Suprapubic skin (tissue), 4 donors: ENCODE data around the gene GSTP1. TPM values are rescaled to one million over a fixed set of nuclear protein-coding genes. Genes with fewer than 3 reads are reported as not detected.

Experiments used
- DNase-seq, 2 donors: peaks; one replicate each; pipeline ENCODE4 v3.0.0-alpha.2; 2019; ENCODE audit warnings: low spot score in 2 of 2
- H3K27ac ChIP-seq: fragments of 200-600 bp; sonication (generic); one replicate; pipeline ENCODE4 v1.5.1; 2019
- H3K27me3 ChIP-seq: fragments of 200-600 bp; sonication (generic); one replicate; pipeline ENCODE4 v1.5.1; 2019
- H3K36me3 ChIP-seq: fragments of 200-600 bp; sonication (generic); one replicate; pipeline ENCODE4 v1.5.1; 2019
- H3K4me1 ChIP-seq: fragments of 200-600 bp; sonication (generic); one replicate; pipeline ENCODE4 v1.5.1; 2019
- H3K4me3 ChIP-seq: fragments of 200-600 bp; sonication (generic); one replicate; pipeline ENCODE4 v1.5.1; 2019; ENCODE audit warnings: mild to moderate bottlenecking
- H3K9me3 ChIP-seq: fragments of 200-600 bp; sonication (generic); one replicate; pipeline ENCODE4 v1.5.1; 2019
- CTCF ChIP-seq, 2 donors: fragments of 200-600 bp in 1 of 2; fragments of 450-650 bp in 1 of 2; sonication (generic) in 1 of 2; IDR thresholded peaks; one replicate each; pipeline ENCODE4 v1.5.1; 2016 to 2019; ENCODE audit warnings: antibody characterized with exemption in 2 of 2, mild to moderate bottlenecking in 1 of 2, moderate library complexity in 1 of 2
- EP300 ChIP-seq: sonication (generic); formaldehyde crosslinking; IDR thresholded peaks from one replicate; pipeline ENCODE4 v1.6.1; 2017; ENCODE audit warnings: antibody characterized with exemption
- POLR2A ChIP-seq, 2 donors: fragments of 450-650 bp; IDR thresholded peaks; one replicate each; pipeline ENCODE4 v1.6.1; 2017; ENCODE audit warnings: antibody characterized with exemption in 2 of 2, mild to moderate bottlenecking in 2 of 2, moderate library complexity in 2 of 2
- POLR2AphosphoS5 ChIP-seq, 3 donors: sonication (generic); formaldehyde crosslinking; IDR thresholded peaks; one replicate each; pipeline ENCODE4 v1.6.1; 2017; ENCODE audit warnings: antibody characterized with exemption in 3 of 3
- WGBS: methylation state at CpG from one replicate; pipeline ENCODE4 v1.1.5; 2018; 5-methylcytosine and 5-hydroxymethylcytosine counted together
- total RNA-seq, 4 donors: library from RNA; depleted of rRNA; stranded (reverse); fragments of >200 nt; gene quantifications; one replicate each; pipeline ENCODE4 v1.1.0, GENCODE V29; 2016

The GSTP1 gene
- total RNA-seq, 4 donors from 2014 or later, result 564 to 1,559 (median 1,256) TPM

DNA sequence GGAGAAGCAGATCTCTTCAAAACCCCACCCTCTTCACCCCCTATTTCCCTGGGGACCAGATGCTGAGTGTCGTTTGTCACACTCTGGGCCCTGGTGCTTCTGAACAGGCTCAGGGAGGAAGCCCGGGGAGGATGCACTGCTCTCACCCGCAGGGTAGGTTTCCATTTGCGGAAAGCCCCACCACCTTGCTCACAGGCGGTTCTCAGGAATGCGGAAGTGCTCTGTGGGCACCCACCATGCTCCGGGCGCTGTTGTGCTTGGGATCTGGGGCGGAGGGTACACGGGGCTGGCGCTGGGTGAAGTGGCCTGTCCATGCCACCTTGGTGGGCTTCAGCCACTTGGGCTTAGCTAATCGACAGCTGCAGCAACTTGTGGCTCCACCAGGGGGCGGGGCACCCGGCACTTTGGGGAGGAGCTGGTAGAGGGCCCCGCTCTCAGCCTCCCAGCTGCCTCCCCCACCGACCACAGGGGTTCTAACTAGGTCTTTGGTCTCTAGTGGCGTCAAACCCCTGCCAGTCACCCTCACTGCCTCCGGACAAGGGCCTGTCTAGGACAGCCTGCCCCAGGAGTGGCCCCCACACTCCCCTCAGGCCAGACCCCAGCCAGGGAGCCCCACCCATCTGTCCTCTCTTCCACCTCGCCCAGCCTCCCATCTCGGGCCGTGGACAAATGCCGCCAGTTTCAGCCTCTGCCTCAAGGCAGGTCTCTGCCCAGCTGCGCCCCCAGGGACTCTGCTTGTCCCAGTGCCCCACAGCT is 30.5 kb downstream of the GSTP1 start:
- peak; percentile 83 to 85 for DNase-seq
- Histone ChIP-seq H3K9me3 (no peaks in the 10 kb centered on the region), H3K36me3 (peaks cover 40% of the 10 kb centered on the region), H3K27ac (peak overlapping the region; percentile 60), H3K4me1 (peaks cover 28% of the 10 kb centered on the region), H3K4me3 (peak overlapping the region; percentile 43), H3K27me3 (peaks cover 17% of the 10 kb centered on the region)
- WGBS, result 6% methylated on average over 4 of the region's 23 CpGs
- TF ChIP-seq POLR2A (IDR thresholded peaks at IDR 0.05) (peak in 1 of 2 donors; percentile 11), CTCF (IDR thresholded peaks at IDR 0.05) (peak; percentile 13 to 73), EP300 (no peak), POLR2AphosphoS5 (IDR thresholded peaks at IDR 0.05) (peak in 1 of 3 donors; percentile 9)

GRCh38 chr11:67614730-67615714 is 31.4 kb downstream of the GSTP1 start:
- no peak for DNase-seq
- no peak overlapping the region for H3K27ac ChIP-seq
- peak overlapping the region; percentile 43 for H3K4me3 ChIP-seq
- peaks cover 33% of the 10 kb centered on the region for H3K36me3 ChIP-seq
- 79% methylated on average over 9 of the region's 18 CpGs for whole genome bisulfite sequencing
- no peaks in the 10 kb centered on the region for H3K9me3 ChIP-seq
- TF ChIP-seq EP300 (no peak), POLR2A (IDR thresholded peaks at IDR 0.05) (no peak), POLR2AphosphoS5 (IDR thresholded peaks at IDR 0.05) (no peak), CTCF (IDR thresholded peaks at IDR 0.05) (peak in 1 of 2 donors; percentile 44)
- peaks cover 28% of the 10 kb centered on the region for H3K4me1 ChIP-seq
- H3K27me3 ChIP-seq, result peaks cover 17% of the 10 kb centered on the region

- 57% methylated on average over 10 of the region's 34 CpGs for WGBS
Observed at GRCh38 chr11:67615728-67616430, 32.3 kb downstream of the GSTP1 start.

DNA sequence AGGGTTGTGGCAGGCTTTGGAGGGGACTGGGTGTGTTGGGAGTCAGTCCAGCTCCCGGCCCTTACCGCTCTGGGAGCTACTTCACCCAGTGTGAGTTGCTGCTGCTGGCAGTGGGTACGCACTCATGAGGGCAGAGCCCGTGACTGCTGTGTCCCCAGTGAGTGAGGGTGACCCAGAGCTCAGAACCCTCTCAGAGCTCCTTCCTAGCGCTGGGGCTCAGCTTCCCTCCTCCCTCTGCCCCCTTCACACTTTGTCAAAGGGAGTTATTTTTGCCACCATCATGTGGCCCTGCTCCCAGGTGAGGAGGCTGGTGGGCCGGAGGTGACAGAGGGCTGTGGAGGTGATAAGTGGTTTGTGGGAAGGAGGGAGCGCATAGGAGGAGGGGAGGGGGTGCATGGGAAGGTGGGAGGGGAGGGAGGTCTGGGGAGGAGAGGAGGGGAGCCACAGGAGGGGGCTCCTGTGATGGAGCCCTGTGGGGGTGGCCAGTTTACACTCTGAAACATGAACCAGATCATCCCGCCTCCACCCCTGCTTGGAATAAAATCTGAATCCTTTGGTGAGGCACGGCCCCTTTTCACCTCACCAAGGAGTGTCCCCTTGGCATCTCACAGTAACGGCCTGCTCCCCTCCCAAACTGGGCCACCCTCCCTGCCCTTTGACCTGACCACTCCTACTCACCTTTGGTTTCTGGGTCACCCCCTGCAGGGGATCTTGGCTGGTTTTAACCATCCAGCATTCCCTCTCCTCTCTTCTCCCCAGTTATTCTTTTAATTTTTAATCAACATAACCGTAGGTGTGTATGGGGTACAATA is 33.0 kb downstream of the GSTP1 start:
- H3K27ac ChIP-seq, result no peak overlapping the region
- no peak for TF ChIP-seq POLR2A (IDR thresholded peaks at IDR 0.05)
- TF ChIP-seq EP300, result no peak
- no peak for TF ChIP-seq CTCF (IDR thresholded peaks at IDR 0.05)
- TF ChIP-seq POLR2AphosphoS5 (IDR thresholded peaks at IDR 0.05), result no peak
- H3K4me1 ChIP-seq, result peaks cover 28% of the 10 kb centered on the region
- WGBS, result 45% methylated on average over 9 of the region's 11 CpGs
- peaks cover 17% of the 10 kb centered on the region for H3K36me3 ChIP-seq
- DNase-seq, result no peak
- no peak overlapping the region for H3K4me3 ChIP-seq
- no peaks in the 10 kb centered on the region for H3K9me3 ChIP-seq
- H3K27me3 ChIP-seq, result peaks cover 17% of the 10 kb centered on the region

More at GRCh38 chr11:67615728-67616430, 32.3 kb downstream of the GSTP1 start:
- Histone ChIP-seq H3K4me1 (peaks cover 28% of the 10 kb centered on the region), H3K36me3 (peaks cover 25% of the 10 kb centered on the region), H3K4me3 (no peak overlapping the region), H3K27ac (no peak overlapping the region), H3K27me3 (peaks cover 17% of the 10 kb centered on the region), H3K9me3 (no peaks in the 10 kb centered on the region)
- peak; percentile 70 to 78 for DNase-seq
- TF ChIP-seq POLR2A (IDR thresholded peaks at IDR 0.05) (no peak), EP300 (no peak), CTCF (IDR thresholded peaks at IDR 0.05) (no peak), POLR2AphosphoS5 (IDR thresholded peaks at IDR 0.05) (no peak)
